ENCODE results near the gene DSC3. TPM values are rescaled to one million over a fixed set of nuclear protein-coding genes. Genes with fewer than 3 reads are reported as not detected.

DSC3 gene
- total RNA-seq, 1 donor from 2014 or later = 0.47 TPM

DNA sequence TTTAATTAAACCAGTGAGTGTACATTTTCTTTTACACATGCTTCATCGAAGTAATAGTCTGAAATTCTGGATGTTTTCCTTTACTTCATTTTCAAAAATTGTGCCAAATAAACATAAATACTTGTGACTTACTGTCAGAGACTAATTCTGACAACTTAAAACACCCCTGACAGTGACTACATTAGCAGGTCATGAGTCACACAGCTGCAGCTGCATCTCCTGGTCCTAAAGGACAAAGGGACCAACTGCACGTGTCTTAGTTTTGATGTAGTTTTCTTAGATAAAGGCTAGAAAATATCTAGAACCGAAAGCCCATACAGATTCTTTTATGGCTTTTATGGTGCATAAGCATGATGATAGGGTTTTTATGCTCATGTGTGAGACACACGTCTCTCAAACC, 29.6 kb upstream of the DSC3 start:
- Mint-ChIP-seq H3K9me3 (ENCODE audit: unreplicated experiment) (no peaks in the 10 kb centered on the region), H3K4me3 (ENCODE audit: unreplicated experiment) (no peak overlapping the region), H3K36me3 (ENCODE audit: unreplicated experiment) (peaks cover 4% of the 10 kb centered on the region), H3K4me1 (ENCODE audit: low read depth, unreplicated experiment) (no peaks in the 10 kb centered on the region), H3K27me3 (ENCODE audit: unreplicated experiment) (no peaks in the 10 kb centered on the region), H3K27ac (ENCODE audit: unreplicated experiment) (no peak overlapping the region)
- DNase-seq = no peak
- TF ChIP-seq, protein P1, sequence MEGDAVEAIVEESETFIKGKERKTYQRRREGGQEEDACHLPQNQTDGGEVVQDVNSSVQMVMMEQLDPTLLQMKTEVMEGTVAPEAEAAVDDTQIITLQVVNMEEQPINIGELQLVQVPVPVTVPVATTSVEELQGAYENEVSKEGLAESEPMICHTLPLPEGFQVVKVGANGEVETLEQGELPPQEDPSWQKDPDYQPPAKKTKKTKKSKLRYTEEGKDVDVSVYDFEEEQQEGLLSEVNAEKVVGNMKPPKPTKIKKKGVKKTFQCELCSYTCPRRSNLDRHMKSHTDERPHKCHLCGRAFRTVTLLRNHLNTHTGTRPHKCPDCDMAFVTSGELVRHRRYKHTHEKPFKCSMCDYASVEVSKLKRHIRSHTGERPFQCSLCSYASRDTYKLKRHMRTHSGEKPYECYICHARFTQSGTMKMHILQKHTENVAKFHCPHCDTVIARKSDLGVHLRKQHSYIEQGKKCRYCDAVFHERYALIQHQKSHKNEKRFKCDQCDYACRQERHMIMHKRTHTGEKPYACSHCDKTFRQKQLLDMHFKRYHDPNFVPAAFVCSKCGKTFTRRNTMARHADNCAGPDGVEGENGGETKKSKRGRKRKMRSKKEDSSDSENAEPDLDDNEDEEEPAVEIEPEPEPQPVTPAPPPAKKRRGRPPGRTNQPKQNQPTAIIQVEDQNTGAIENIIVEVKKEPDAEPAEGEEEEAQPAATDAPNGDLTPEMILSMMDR (IDR thresholded peaks at IDR 0.05; ENCODE audit: partially characterized antibody, unreplicated experiment) = no peak

DNA sequence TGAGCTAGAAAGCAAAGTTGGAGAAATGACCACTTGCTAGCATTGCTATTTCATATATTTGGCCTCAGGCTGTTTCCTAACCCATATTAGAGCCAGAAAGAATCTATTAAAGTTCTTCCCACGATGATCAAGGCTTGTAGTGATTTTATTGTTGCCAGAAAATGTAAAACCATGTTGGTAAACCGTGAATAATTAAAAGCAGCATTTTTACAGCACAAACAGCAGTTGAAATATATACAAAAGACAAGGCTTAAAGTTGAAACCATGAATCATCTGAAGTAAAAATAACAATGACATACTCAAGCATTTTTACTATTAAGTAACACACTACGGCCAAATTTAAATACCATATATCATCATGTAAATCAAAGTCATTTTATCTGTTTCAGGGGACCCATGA, 27.7 kb upstream of the DSC3 start:
- Mint-ChIP-seq H3K9me3 (ENCODE audit: unreplicated experiment) (no peaks in the 10 kb centered on the region), H3K27ac (ENCODE audit: unreplicated experiment) (no peak overlapping the region), H3K4me1 (ENCODE audit: low read depth, unreplicated experiment) (no peaks in the 10 kb centered on the region), H3K36me3 (ENCODE audit: unreplicated experiment) (peaks cover 4% of the 10 kb centered on the region), H3K27me3 (ENCODE audit: unreplicated experiment) (no peaks in the 10 kb centered on the region), H3K4me3 (ENCODE audit: unreplicated experiment) (no peak overlapping the region)
- DNase-seq = no peak
- TF ChIP-seq, protein P1 (IDR thresholded peaks at IDR 0.05; ENCODE audit: partially characterized antibody, unreplicated experiment) = no peak

DNA sequence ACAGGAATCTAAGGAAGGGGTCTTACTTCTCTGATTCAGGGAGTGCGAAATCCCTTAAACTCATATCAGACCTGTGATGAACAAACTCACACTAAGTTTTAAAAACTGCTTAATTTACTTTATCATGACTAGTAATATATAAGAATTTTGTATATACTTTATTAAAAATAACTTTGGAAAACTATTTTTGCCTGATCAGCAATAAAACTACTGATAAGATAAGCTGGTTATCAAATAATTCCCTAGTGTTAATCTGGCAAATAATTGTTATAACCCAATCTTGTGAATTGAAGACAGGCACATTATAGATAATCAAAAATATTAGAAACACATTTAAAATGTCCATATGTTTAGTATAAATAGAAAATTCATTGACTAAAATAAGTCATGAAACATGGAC, 23.7 kb upstream of the DSC3 start:
- Mint-ChIP-seq H3K27ac (ENCODE audit: unreplicated experiment) (no peak overlapping the region), H3K4me3 (ENCODE audit: unreplicated experiment) (no peak overlapping the region), H3K4me1 (ENCODE audit: low read depth, unreplicated experiment) (peaks cover 3% of the 10 kb centered on the region), H3K9me3 (ENCODE audit: unreplicated experiment) (no peaks in the 10 kb centered on the region), H3K36me3 (ENCODE audit: unreplicated experiment) (no peaks in the 10 kb centered on the region), H3K27me3 (ENCODE audit: unreplicated experiment) (peaks cover 2% of the 10 kb centered on the region)
- DNase-seq = no peak
- TF ChIP-seq, protein P1 (IDR thresholded peaks at IDR 0.05; ENCODE audit: partially characterized antibody, unreplicated experiment) = no peak

DNA sequence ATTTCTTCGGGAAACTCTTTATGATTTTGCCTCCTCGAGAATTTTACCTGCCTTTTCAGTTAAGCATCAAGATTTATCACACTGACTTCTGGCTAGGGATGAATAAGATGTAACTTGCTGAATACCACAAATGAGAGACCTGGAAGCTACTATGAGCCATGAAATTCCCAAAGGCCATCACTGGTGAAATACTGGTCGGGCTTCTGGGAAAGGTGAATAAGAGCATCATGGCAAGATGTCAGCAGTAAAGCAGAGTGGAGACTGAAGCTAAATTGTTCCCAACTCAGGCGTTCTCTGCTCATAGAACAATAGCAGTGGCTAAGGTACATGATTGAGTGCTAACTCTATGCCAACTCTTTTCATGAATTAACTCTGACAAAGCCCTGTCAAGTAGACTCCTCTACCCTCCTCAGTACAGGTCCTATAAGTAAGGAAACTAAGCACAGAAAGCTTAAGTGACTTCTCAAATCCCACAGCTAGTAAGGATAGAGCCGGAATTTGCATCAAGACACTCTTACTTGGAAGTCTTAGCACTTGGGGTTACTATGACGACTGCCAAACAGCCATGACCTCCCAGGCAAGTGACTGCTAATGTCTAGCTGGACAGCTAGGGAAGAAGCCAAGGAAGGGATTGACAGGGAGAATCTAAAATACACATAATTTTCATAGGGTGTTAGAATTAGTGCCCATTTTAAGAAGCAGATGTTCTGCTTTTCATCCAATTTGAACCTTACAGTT, 22.7 kb upstream of the DSC3 start:
- H3K4me3 Mint-ChIP-seq (ENCODE audit: unreplicated experiment) = no peak overlapping the region
- no peaks in the 10 kb centered on the region for H3K36me3 Mint-ChIP-seq (ENCODE audit: unreplicated experiment)
- no peak overlapping the region for H3K27ac Mint-ChIP-seq (ENCODE audit: unreplicated experiment)
- TF ChIP-seq, protein P1 (IDR thresholded peaks at IDR 0.05; ENCODE audit: partially characterized antibody, unreplicated experiment) = no peak
- no peak for DNase-seq
- H3K27me3 Mint-ChIP-seq (ENCODE audit: unreplicated experiment) = peaks cover 2% of the 10 kb centered on the region
- H3K9me3 Mint-ChIP-seq (ENCODE audit: unreplicated experiment) = peaks cover 2% of the 10 kb centered on the region
- H3K4me1 Mint-ChIP-seq (ENCODE audit: low read depth, unreplicated experiment) = peaks cover 9% of the 10 kb centered on the region

DNA sequence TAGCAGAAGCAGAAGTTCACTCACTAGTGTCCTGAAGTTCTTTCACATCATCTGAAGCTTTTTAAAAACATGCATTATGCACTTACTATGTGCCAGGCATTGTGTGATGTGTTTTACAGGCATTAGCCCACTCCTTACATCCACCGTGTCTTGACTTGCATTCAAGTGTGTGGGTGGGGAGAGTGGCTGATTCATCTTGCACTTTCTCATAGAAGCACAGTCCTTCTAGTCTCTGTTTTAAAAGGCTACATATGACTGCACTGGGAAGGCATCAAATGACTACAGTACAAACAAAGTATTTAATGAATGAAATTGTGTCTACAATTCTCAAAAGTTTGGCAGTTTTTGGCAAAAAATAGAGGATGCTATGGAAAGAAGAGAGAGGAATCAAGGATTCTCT, 21.6 kb upstream of the DSC3 start:
- Mint-ChIP-seq H3K9me3 (ENCODE audit: unreplicated experiment) (peaks cover 4% of the 10 kb centered on the region), H3K27ac (ENCODE audit: unreplicated experiment) (no peak overlapping the region), H3K4me1 (ENCODE audit: low read depth, unreplicated experiment) (peaks cover 11% of the 10 kb centered on the region), H3K27me3 (ENCODE audit: unreplicated experiment) (peaks cover 2% of the 10 kb centered on the region), H3K36me3 (ENCODE audit: unreplicated experiment) (no peaks in the 10 kb centered on the region), H3K4me3 (ENCODE audit: unreplicated experiment) (no peak overlapping the region)
- no peak for DNase-seq
- TF ChIP-seq, protein P1 (IDR thresholded peaks at IDR 0.05; ENCODE audit: partially characterized antibody, unreplicated experiment) = no peak

Data from glutamatergic neuron (in vitro differentiated cells).